HepG2 (cell line): Measurements from ENCODE around the gene MGLL.

Experiments
- CTCF ChIP-seq: sonication (generic); formaldehyde crosslinking; IDR thresholded peaks from 2 replicates; pipeline ENCODE4 v1.5.0; 2020; ENCODE audit warnings: mild to moderate bottlenecking, missing genetic modification reagents, moderate library complexity
- DBP ChIP-seq: sonication (generic); formaldehyde crosslinking; IDR thresholded peaks from 2 replicates; pipeline ENCODE4 v1.4.0; 2020; ENCODE audit warnings: missing genetic modification reagents; ENCODE audit errors: not compliant biosample characterization
- EP300 ChIP-seq, 3 experiments: sonication (generic) in 1 of 3; formaldehyde crosslinking in 1 of 3; IDR thresholded peaks; 2 replicates each; pipeline versions ENCODE4 v1.5.1 to v1.6.1; 2011 to 2020; ENCODE audit warnings: low read depth in 2 of 3, low read length in 2 of 3, borderline replicate concordance in 1 of 3, improper control_type of control experiment in 1 of 3, mild to moderate bottlenecking in 1 of 3, missing genetic modification reagents in 1 of 3, moderate library complexity in 1 of 3
- FOSL1 ChIP-seq: sonication (generic); formaldehyde crosslinking; IDR thresholded peaks from 2 replicates; pipeline ENCODE4 v1.9.0; 2021; ENCODE audit warnings: missing genetic modification reagents, borderline replicate concordance
- HDAC6 ChIP-seq: fragments of 200-600 bp; sonication (generic); IDR thresholded peaks from 2 replicates; pipeline ENCODE4 v1.7.0; 2017; ENCODE audit warnings: mild to moderate bottlenecking, antibody characterized with exemption, low read length, low read depth
- KDM5B ChIP-seq: sonication (generic); formaldehyde crosslinking; IDR thresholded peaks from 2 replicates; pipeline ENCODE4 v1.4.0; 2020; ENCODE audit warnings: missing genetic modification reagents, mild to moderate bottlenecking, borderline replicate concordance
- NBN ChIP-seq: fragments of 450-650 bp; conservative IDR thresholded peaks from 2 replicates; pipeline ENCODE4 v1.6.1; 2017
- PATZ1 ChIP-seq: sonication (generic); formaldehyde crosslinking; IDR thresholded peaks from 2 replicates; pipeline ENCODE4 v1.4.0; 2020; ENCODE audit warnings: missing genetic modification reagents
- POLR2G ChIP-seq: fragments of 200-400 bp; formaldehyde crosslinking; IDR thresholded peaks from 2 replicates; pipeline ENCODE4 v1.6.1; 2018; ENCODE audit warnings: mild to moderate bottlenecking, low read depth, low read length, moderate library complexity
- PTBP1 ChIP-seq: fragments of 200-400 bp; formaldehyde crosslinking; IDR thresholded peaks from 2 replicates; pipeline ENCODE4 v1.6.1; 2018; ENCODE audit warnings: low read length, low read depth; ENCODE audit not compliant: poor library complexity, severe bottlenecking
- SMC3 ChIP-seq: IDR thresholded peaks from 2 replicates; pipeline ENCODE4 v1.6.1; 2011; ENCODE audit warnings: low read length, improper control_type of control experiment
- ZC3H4 ChIP-seq: sonication (generic); formaldehyde crosslinking; IDR thresholded peaks from 2 replicates; pipeline ENCODE4 v1.4.0; 2020; ENCODE audit warnings: missing genetic modification reagents, borderline replicate concordance
- ZNF18 ChIP-seq: sonication (generic); formaldehyde crosslinking; IDR thresholded peaks from 2 replicates; pipeline ENCODE4 v1.8.0; 2022; ENCODE audit warnings: mild to moderate bottlenecking, missing genetic modification reagents; ENCODE audit not compliant: insufficient replicate concordance
- ZNF792 ChIP-seq: IDR thresholded peaks from 2 replicates; pipeline ENCODE4 v1.6.1; 2016

GRCh38 chr3:127742580-127742979 lies 79.7 kb downstream of the MGLL start:
- TF ChIP-seq PATZ1: no peak
- TF ChIP-seq DBP (CRISPR knock-in tag): no peak
- TF ChIP-seq KDM5B (CRISPR knock-in tag): no peak
- no peak for TF ChIP-seq CTCF
- TF ChIP-seq ZC3H4: no peak
- no peak for TF ChIP-seq ZNF18 (CRISPR knock-in tag)
- no peak for TF ChIP-seq POLR2G
- no peak for TF ChIP-seq SMC3
- no peak for TF ChIP-seq EP300 (IDR thresholded peaks at IDR 0.05; ENCODE audit: low read depth in 2 of 2, low read length in 2 of 2)
- no peak for TF ChIP-seq EP300 (CRISPR knock-in tag; IDR thresholded peaks at IDR 0.05; ENCODE audit: borderline replicate concordance)
- no peak for TF ChIP-seq ZNF792
- no peak for TF ChIP-seq HDAC6
- no peak for TF ChIP-seq NBN
- no peak for TF ChIP-seq PTBP1
- TF ChIP-seq FOSL1: no peak
